Astrocyte of the spinal cord (primary cell): Measurements from ENCODE around the gene CERS1.
A peak's percentile ranks its signal among the peaks of the same experiment; 100 is the strongest.

Experiments used
- DNase-seq: peaks from one replicate; pipeline ENCODE4 v3.0.0; 2011; ENCODE audit warnings: low read depth, low spot score
- H3K4me3 ChIP-seq: 2 replicates; pipeline ENCODE4 v1.5.1; 2011; ENCODE audit warnings: low read depth, mild to moderate bottlenecking, low read length, moderate library complexity
- in situ Hi-C: cut with HindIII; loops from 2 replicates; pipeline ENCODE4 v1.10.0; 2017; ENCODE audit warnings: low sequenced_read_pairs
- TF ChIP-seq, protein P1 (sequence below): IDR thresholded peaks from 2 replicates; pipeline ENCODE4 v1.5.1; 2012; ENCODE audit warnings: low read depth, mild to moderate bottlenecking, low read length, inconsistent platforms

CERS1 gene, protein sequence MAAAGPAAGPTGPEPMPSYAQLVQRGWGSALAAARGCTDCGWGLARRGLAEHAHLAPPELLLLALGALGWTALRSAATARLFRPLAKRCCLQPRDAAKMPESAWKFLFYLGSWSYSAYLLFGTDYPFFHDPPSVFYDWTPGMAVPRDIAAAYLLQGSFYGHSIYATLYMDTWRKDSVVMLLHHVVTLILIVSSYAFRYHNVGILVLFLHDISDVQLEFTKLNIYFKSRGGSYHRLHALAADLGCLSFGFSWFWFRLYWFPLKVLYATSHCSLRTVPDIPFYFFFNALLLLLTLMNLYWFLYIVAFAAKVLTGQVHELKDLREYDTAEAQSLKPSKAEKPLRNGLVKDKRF

DNA sequence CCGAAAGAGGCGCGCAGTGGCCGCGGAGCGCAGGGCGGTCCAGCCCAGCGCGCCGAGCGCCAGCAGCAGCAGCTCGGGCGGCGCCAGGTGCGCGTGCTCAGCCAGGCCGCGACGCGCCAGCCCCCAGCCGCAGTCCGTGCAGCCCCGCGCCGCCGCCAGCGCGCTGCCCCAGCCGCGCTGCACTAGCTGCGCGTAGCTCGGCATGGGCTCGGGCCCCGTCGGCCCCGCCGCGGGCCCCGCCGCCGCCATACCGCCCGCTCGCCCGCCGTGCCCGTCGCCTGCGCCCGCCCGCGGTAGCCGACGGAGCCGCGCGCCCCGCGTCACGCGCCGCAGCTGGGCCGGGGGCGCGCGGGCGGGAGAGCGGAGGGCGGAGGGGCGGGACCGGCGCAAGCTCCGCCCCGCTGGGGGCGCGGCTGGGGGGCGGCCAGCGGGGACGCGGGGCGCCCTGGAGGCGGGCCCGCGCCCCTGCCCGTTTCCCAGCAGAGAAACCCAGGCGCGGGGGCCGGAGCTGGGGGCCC, at the start of gene CERS1:
Gene CERS1, minus strand, starts transcription at position 335 of the 518 bp plus-strand sequence. Its CDS starts 86 bp downstream, at position 249.
- in situ Hi-C loops = no loop called here
- DNase-seq = no peak
- peak within 1 kb of the TSS; percentile 30 for H3K4me3 ChIP-seq
- TF ChIP-seq, protein P1, sequence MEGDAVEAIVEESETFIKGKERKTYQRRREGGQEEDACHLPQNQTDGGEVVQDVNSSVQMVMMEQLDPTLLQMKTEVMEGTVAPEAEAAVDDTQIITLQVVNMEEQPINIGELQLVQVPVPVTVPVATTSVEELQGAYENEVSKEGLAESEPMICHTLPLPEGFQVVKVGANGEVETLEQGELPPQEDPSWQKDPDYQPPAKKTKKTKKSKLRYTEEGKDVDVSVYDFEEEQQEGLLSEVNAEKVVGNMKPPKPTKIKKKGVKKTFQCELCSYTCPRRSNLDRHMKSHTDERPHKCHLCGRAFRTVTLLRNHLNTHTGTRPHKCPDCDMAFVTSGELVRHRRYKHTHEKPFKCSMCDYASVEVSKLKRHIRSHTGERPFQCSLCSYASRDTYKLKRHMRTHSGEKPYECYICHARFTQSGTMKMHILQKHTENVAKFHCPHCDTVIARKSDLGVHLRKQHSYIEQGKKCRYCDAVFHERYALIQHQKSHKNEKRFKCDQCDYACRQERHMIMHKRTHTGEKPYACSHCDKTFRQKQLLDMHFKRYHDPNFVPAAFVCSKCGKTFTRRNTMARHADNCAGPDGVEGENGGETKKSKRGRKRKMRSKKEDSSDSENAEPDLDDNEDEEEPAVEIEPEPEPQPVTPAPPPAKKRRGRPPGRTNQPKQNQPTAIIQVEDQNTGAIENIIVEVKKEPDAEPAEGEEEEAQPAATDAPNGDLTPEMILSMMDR = no peak

DNA sequence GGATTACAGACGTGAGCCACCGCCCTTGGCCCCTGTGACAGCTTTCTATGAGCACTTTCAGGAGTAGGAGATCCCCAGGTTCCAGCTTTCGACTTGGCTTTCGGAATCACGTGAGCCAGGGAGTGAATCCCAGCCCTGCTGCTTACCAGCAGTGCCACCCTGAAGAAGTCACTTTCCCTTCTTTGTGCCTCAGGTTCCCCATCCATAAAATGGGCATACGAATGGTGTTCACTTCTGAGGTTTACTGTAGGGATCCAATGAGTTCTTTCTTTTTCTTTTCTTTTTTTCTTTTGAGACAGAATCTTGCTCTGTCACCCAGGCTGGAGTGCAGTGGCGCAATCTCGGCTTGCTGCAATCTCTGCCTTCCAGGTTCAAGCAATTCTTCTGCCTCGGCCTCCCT, 49.3 kb upstream of the CERS1 start:
- in situ Hi-C loops = no loop called here
- TF ChIP-seq, protein P1 = no peak
- H3K4me3 ChIP-seq = no peak overlapping the region
- no peak for DNase-seq

DNA sequence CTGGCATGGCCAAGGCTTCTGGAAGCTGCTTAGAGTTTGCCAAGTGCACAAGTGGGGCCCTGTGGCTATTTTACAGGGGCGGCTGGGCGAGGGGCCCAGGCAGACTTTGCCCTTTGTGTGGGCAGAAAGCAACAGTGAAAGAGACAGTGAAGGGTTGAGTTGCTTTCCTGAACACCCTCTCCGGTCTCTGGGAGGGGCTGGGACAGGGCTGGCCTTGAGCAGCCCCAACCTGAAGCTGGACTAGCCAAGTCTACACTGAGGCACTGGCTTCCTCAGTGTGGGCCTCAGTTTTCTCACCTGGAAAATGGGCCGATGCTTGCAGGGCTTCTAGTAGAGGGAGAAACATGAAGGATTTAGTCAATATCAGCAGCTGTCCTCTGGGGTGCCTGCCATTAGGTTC, 47.5 kb upstream of the CERS1 start:
- DNase-seq = no peak
- in situ Hi-C loops = no loop called here
- no peak overlapping the region for H3K4me3 ChIP-seq
- TF ChIP-seq, protein P1 = no peak

DNA sequence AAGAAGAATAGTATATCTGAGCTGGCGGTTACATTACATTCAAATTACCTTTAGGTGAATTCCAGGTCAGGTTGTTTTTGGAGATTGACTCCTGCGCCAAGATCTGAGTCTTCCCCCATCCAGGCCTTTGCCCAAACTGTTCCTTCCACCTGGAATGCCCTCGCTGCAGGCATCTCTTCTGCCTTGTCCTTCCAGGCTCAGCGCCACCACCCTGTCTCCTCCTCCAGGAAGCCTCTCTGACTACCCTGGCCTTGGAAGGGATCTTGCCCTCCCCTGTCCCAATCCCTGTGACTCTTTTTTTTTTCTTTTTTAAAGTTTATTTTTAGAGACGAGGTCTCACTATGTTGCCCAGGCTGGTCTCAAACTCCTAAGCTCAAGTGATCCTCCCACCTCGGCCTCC, 46.7 kb upstream of the CERS1 start:
- no peak for DNase-seq
- in situ Hi-C loops = no loop called here
- H3K4me3 ChIP-seq = no peak overlapping the region
- TF ChIP-seq, protein P1 = no peak

DNA sequence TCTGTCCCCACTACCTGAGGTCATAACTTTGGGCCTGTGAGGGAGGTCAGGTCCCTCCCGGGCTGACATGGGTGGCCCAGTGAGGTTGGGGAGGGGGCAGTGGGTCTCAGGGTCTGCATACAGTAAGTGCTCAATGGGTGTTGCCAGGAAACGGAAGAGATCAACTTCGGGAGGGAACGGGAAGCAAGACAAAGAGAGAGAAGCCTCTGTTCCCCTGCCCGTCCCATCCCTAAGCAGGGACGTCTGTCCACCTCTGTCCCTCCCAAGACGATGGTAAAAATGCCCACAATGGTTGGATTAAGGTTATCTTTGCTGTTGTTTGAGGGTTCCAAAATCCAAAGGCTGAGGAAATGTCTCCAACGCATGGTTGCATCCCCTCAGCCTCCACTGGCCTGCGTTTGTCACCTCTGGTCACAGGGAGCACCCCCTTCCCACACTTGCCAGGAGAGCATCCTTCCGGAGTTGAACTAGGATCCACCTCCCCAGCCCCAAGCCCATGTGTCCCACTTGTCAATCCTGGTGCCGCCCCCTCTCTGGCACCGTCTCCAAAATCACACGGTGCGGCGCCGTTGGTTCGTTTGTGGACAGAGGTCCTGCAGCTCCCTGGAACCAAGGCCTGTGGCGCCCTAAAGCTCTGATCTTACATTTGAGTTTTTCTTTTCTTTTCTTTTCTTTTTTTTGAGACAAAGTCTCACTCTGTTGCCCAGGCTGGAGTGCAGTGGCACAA, 45.8 kb upstream of the CERS1 start:
- DNase-seq = no peak
- peak overlapping the region; percentile 27 for H3K4me3 ChIP-seq
- in situ Hi-C loops = no loop called here
- TF ChIP-seq, protein P1 = no peak

DNA sequence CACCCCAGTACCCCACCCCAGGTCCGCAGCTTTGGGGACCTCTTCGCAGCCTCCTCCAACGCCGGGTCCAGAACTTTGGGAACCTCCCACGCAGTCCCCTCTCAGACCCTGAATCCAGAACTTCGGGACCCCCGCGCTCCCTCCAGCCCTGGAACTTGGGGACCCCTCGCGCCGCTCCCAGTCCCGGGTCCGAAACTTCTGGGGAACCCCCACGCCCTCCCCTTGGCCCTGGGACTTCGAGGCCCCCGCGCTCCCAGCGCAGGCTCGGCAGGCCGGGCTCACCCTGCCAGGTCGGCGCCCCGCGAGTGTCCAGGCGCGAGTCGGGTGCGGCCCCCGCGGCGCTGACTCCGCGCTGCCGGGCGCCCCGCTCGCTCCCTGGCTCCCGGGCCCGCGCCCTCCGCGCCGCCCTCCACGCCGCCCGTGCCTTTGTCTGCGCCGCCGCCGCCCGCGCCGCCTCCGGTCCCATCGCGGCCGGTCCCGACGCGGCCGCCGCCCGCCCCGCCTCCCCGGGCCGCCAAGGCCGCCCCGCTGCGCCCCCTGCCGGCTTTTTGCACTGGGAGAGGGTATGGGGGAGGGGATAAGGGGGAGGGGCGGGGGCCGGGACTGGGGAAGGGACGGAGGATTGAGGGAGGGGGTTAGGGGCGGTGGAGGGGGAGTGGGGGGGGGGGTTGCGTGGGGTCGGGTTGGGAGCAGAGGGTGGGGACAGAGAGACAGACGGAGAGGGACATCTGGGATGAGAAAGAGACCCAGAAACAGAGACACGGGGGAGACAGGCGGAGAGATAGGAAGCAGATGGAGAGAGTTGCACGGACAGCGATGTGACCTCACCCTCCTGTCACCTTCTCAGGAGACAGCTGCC, 45.0 kb upstream of the CERS1 start, which contains the start of gene HOMER3:
Gene HOMER3, minus strand, starts transcription at position 449 of the 859 bp plus-strand sequence. CDS start 2,235 bp downstream, outside the sequence.
- in situ Hi-C loops = no loop called here
- peak; percentile 29 for DNase-seq
- TF ChIP-seq, protein P1 = peak; percentile 44
- peak within 1 kb of the TSS; percentile 90 for H3K4me3 ChIP-seq
